Left lung (tissue), 10 donors: Measurements from ENCODE around the gene ASIC2. TPM values are rescaled to one million over a fixed set of nuclear protein-coding genes. Genes with fewer than 3 reads are reported as not detected.

Source experiments
- ATAC-seq: fragments of 200-7000 bp; cut with Tn5 transposase; one replicate; pipeline ENCODE4 v1.9.1; 2020; ENCODE audit warnings: moderate library complexity
- DNase-seq, 4 donors: peaks; one replicate each; pipeline ENCODE4 v3.0.0-alpha.2; 2013 to 2020
- H3K27ac ChIP-seq, 2 donors: fragments of 200-600 bp; sonication (generic) in 1 of 2; one replicate each; pipeline versions ENCODE4 v1.5.0 to v1.8.0; 2020 to 2021
- H3K27me3 ChIP-seq, 2 donors: fragments of 200-600 bp; sonication (generic) in 1 of 2; one replicate each; pipeline versions ENCODE4 v1.5.0 to v1.8.0; 2020 to 2021
- H3K36me3 ChIP-seq, 2 donors: fragments of 200-600 bp; sonication (generic) in 1 of 2; one replicate each; pipeline versions ENCODE4 v1.5.0 to v1.8.0; 2020 to 2021
- H3K4me1 ChIP-seq, 2 donors: fragments of 200-600 bp; one replicate each; pipeline ENCODE4 v1.8.0; 2021
- H3K4me3 ChIP-seq, 2 donors: fragments of 200-600 bp; sonication (generic) in 1 of 2; one replicate each; pipeline versions ENCODE4 v1.5.0 to v1.8.0; 2020 to 2021; ENCODE audit warnings: mild to moderate bottlenecking in 1 of 2
- H3K9me3 ChIP-seq, 2 donors: fragments of 200-600 bp; sonication (generic) in 1 of 2; one replicate each; pipeline versions ENCODE4 v1.5.0 to v1.8.0; 2020 to 2021
- CTCF ChIP-seq, 2 donors: fragments of 200-600 bp; sonication (generic) in 1 of 2; IDR thresholded peaks; one replicate each; pipeline versions ENCODE4 v1.5.0 to v1.8.0; 2021; ENCODE audit warnings: antibody characterized with exemption in 2 of 2
- intact Hi-C, 2 donors: fragments of 100-400 bp; cut with DNase I; formaldehyde crosslinking; loops; one replicate each; pipeline versions ENCODE4 v1.11.2 to v1.14.2; 2022
- polyA plus RNA-seq, 6 donors: library from polyadenylated mRNA; unstranded; fragments of 120-200 nt; gene quantifications; one replicate each; pipeline ENCODE4 v1.2.1, GENCODE V29; 2013; ENCODE audit not compliant: insufficient read length in 6 of 6
- total RNA-seq, 2 donors: library from RNA; stranded (reverse); fragmentation: NEBNext Ultra II Directional; extraction: Animal tissue kit (Norgen Biotek cat#: 25700); gene quantifications; one replicate each; pipeline ENCODE4 v1.2.1, GENCODE V29; 2021
- donor health status: DM: no; HTN: yes; CAD: no.
- donor health status: DM: no; HTN: no; CAD: no.

Gene ASIC2
- total and polyA plus RNA-seq, 8 donors: 0.08 to 0.59 (median 0.46) TPM

DNA sequence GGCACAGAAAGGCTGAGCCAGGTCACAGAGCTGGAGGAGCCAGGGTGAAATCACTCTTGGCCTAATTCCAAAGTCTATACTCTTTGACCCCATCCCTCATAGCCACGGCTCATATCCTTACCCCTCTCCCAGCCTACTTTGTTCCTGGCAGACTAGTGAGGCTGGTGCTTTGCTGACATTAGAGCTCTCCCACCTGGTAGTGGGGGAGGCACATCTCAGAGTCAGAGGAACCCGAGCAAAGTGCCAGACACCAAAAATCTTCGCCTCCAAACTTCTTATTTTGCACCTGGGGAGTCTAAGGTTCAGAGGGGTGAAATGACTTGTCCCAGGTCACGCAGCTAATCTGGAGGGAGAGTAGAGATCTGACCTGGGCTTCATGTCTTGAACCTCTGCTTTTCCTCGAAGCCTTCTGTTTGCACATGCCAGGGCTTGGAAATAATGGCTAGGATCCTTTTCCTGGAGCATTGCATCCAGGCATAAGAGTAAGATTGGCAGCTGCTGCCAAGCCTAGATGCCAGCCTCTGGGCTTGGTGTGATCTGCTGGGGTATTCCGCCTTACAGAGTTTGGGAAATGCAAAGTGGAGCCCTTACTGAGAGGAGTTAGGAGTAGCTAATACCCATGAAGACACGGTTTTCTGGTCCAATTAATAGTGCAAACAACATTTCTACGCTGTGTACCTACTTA is 174.6 kb downstream of the ASIC2 start:
- Histone ChIP-seq H3K4me3 (no peak overlapping the region), H3K4me1 (no peaks in the 10 kb centered on the region), H3K36me3 (no peaks in the 10 kb centered on the region), H3K27ac (no peak overlapping the region), H3K9me3 (no peaks in the 10 kb centered on the region), H3K27me3 (peaks cover 0 to 28% of the 10 kb centered on the region in 2 donors)
- DNase-seq (no peak), ATAC-seq (no peak)
- no peak for TF ChIP-seq CTCF (IDR thresholded peaks at IDR 0.05)
- intact Hi-C loops: no loop called here

DNA sequence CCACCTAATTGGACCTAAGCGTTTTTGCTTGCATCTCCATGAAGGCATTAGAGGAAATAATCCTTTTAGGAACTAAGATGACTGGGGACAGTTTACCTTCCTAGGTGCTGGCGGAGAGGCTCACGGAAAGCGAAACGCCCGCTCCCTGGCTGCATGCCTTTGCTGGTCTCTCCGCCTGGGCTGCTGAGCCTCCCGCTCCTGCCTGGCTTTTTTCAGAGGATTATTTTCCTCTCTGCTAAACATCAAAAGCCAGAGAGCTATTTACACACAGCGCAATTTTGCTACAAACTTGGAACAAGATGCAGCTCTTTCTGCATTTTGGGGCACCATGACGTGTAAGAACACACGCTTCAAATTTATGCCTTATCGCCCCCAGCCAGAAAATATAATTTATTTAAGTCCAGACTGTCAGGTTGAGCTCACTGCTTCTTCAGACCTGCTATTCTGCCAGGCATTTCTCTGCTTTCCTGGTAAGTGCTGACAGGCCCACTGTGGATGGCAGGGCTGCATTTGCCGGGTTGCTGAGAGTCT is 177.0 kb downstream of the ASIC2 start:
- H3K36me3 ChIP-seq: no peaks in the 10 kb centered on the region
- H3K4me3 ChIP-seq: no peak overlapping the region
- ATAC-seq (no peak), DNase-seq (no peak)
- no peaks in the 10 kb centered on the region for H3K9me3 ChIP-seq
- no peak for TF ChIP-seq CTCF (IDR thresholded peaks at IDR 0.05)
- intact Hi-C loops: no loop called here
- no peak overlapping the region for H3K27ac ChIP-seq
- no peaks in the 10 kb centered on the region for H3K4me1 ChIP-seq
- peaks cover 0 to 23% of the 10 kb centered on the region in 2 donors for H3K27me3 ChIP-seq

- Histone ChIP-seq H3K9me3 (no peaks in the 10 kb centered on the region), H3K4me3 (no peak overlapping the region), H3K27ac (no peak overlapping the region), H3K4me1 (no peaks in the 10 kb centered on the region), H3K36me3 (no peaks in the 10 kb centered on the region), H3K27me3 (peaks cover 0 to 23% of the 10 kb centered on the region in 2 donors)
- TF ChIP-seq CTCF (IDR thresholded peaks at IDR 0.05): no peak
- ATAC-seq (no peak), DNase-seq (peak in 1 of 4 donors; percentile 32)
- intact Hi-C loops: no loop called here
Observed at GRCh38 chr17:33115366-33115765, 177.7 kb downstream of the ASIC2 start.

GRCh38 chr17:33113991-33114370 is 179.1 kb downstream of the ASIC2 start:
- DNase-seq: peak in 2 of 4 donors; percentile 82 to 88
- no peak for ATAC-seq

More at GRCh38 chr17:33113991-33114370, 179.1 kb downstream of the ASIC2 start:
- Histone ChIP-seq H3K9me3 (no peaks in the 10 kb centered on the region), H3K36me3 (no peaks in the 10 kb centered on the region), H3K27me3 (peaks cover 0 to 22% of the 10 kb centered on the region in 2 donors), H3K27ac (no peak overlapping the region), H3K4me3 (no peak overlapping the region), H3K4me1 (no peaks in the 10 kb centered on the region)
- intact Hi-C loops: no loop called here
- TF ChIP-seq CTCF (IDR thresholded peaks at IDR 0.05): no peak
